ENCODE data around the gene PPDPF.
A peak's percentile ranks its signal among the peaks of the same experiment; 100 is the strongest.

The PPDPF gene

DNA sequence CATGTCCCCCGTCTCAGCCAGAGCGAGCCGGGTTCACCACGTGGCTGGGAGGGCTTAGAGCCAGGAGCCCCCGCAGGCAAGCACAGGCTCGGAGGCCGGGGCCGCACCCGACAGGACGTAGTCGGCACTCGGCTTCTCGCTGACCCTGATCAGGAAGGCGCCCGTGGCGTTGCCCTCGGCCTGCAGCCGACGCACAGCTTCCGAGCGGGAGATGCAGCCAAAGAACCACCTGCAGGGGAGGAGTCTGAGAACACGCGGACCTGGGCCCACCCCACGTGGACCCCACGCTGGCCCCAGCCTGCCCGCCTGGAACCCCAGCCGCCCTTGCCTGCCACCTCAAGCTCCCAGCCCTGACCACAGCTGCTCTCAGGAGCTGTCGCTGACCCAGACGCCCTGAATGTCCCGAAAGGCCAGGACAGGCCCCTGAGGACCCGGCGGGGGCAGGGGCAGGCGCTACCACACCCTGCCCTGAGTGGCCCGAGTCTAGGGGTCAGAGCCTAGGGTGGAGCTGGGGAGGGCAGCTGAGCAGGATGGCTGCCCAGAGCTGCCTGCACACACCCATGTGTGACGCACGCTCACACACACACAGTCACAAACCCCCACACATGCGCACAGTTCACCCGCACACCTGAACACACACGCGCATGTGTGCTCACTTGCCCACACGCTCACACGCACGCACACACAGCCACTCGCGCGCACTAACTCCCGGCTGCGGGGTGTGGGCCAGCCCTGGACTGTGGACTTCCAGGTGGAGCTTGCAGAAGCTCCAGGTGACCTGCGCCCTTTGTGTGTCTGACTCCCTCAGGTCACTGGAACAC, 14.5 kb downstream of the PPDPF start:
- no peaks in the 10 kb centered on the region for H3K27me3 Mint-ChIP-seq
- H3K27ac Mint-ChIP-seq, result no peak overlapping the region
- no peak overlapping the region for H3K4me3 Mint-ChIP-seq
- peaks cover 3% of the 10 kb centered on the region for H3K4me1 Mint-ChIP-seq
- H3K9me3 Mint-ChIP-seq, result no peaks in the 10 kb centered on the region
- no peaks in the 10 kb centered on the region for H3K36me3 Mint-ChIP-seq

GRCh38 chr20:63536241-63536977, 15.8 kb downstream of the PPDPF start:
- no peak overlapping the region for H3K27ac Mint-ChIP-seq
- H3K27me3 Mint-ChIP-seq, result no peaks in the 10 kb centered on the region
- H3K4me1 Mint-ChIP-seq, result peaks cover 3% of the 10 kb centered on the region
- no peak overlapping the region for H3K4me3 Mint-ChIP-seq
- no peaks in the 10 kb centered on the region for H3K9me3 Mint-ChIP-seq
- H3K36me3 Mint-ChIP-seq, result no peaks in the 10 kb centered on the region

DNA sequence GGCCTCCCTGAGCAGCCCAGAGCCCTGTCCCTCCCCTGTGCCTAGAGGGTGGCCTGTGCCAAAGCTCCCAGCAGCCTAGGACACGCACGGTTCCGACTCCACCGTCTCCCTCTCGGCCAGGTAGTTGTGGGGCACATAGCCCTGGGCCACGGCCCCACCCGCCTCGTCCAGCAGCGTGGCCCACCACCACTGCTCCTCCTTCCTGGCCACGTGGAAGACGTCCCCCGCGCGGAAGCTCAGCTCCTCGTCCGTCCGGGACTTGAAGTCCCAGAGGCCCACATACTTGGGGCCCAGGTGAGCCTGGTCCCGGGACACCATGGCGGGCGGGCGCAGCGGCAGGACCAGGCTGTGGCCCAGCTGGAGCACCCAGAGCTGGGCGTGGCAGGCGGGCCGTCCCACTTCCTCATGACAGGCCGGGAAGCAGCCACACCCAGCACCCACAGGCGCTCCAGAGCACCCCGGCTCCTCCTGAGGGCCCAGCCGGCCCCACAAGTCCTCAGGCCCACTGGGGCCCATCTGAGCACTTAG, 16.5 kb downstream of the PPDPF start, which contains the start of gene PTK6:
Gene PTK6 (minus strand): TSS at position 380 of the 528 bp plus-strand sequence. CDS start 62 bp downstream, at position 318.
- H3K27ac Mint-ChIP-seq, result peak within 1 kb of the TSS; percentile 89
- H3K9me3 Mint-ChIP-seq, result no peaks in the 10 kb centered on the region
- H3K36me3 Mint-ChIP-seq, result no peaks in the 10 kb centered on the region
- H3K27me3 Mint-ChIP-seq, result no peaks in the 10 kb centered on the region
- peak within 1 kb of the TSS; percentile 83 for H3K4me3 Mint-ChIP-seq
- peaks cover 3% of the 10 kb centered on the region for H3K4me1 Mint-ChIP-seq

DNA sequence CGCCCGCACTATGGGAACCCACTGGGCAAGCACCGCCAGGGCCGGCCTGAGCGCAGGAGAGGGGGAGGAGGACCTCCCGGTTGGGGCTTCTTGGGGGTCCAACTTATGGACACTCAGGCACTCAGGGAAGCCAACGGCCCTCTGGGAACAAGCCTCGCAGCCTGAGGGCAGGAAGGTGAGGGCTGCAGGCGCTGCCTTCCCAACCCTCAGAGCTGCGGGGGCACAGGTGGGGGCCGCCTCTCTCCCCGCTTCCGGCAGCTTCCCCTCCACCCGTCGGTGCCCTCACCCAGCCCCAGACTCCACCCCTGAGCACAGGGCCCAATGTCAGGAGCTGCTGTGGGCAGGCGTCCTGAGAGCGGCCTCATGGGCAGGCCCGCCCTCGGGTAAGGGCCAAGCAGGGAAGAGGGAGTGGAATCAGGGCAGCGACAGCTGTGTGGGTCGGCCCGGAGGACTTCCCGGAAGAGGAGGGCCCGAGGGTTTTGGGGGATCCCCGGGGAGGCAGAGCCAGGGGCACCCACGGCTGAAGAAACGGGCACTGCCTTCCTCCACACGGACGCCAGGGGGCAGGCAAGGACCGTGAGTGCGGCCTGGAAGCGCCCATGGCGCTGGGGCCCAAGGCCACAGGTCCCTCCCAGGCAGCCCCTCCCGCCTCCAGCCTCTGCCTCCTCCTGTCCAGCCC, 17.1 kb downstream of the PPDPF start:
- H3K27ac Mint-ChIP-seq, result peak overlapping the region; percentile 89
- H3K4me3 Mint-ChIP-seq, result peak overlapping the region; percentile 83
- no peaks in the 10 kb centered on the region for H3K9me3 Mint-ChIP-seq
- H3K4me1 Mint-ChIP-seq, result peaks cover 3% of the 10 kb centered on the region
- H3K27me3 Mint-ChIP-seq, result no peaks in the 10 kb centered on the region
- H3K36me3 Mint-ChIP-seq, result no peaks in the 10 kb centered on the region

DNA sequence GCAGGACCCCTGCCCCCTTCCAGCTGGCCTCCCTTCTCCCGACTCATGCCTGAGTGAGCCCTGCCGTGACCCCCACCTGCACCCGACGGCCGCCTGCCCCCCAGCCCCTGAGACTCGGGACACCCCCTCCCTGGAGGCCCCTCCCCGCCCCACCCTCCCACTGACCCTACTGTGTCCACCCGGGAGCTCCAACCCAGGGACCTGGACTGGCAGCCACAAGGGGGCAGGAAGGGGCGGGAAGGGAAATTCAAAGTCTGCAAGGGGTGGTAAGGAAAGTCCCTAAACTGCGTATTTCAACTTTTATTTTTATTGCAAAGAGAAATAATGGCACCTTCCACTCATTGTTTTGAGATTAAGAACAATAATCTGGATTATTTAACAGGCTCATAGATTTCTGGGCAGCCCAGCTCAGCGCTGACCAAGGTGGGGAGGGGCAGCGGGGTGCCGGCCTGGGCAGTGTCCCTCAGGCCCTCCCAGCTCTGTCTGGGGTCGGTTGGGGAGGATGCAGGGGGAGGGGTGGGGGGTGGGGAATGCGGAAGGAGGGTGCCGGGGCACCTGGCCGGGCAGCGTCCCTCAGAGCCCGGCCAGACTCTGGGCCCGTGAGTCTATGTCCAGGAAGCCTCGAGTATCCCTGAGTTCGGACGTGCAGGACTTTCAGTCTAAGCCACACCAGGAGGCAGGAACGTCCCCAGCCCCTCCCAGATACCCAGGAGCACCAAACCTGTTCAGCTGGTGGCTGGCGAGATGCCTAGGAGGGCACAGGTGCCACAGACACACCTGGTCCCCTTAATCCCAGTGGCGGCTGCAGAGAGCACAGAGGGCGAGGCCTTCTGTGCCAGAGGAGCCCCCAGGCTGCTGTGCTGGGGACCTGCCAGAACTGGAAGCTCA, 17.9 kb downstream of the PPDPF start:
- Mint-ChIP-seq H3K4me3 (peak overlapping the region; percentile 83), H3K4me1 (peaks cover 3% of the 10 kb centered on the region), H3K27ac (peak overlapping the region; percentile 89)

DNA sequence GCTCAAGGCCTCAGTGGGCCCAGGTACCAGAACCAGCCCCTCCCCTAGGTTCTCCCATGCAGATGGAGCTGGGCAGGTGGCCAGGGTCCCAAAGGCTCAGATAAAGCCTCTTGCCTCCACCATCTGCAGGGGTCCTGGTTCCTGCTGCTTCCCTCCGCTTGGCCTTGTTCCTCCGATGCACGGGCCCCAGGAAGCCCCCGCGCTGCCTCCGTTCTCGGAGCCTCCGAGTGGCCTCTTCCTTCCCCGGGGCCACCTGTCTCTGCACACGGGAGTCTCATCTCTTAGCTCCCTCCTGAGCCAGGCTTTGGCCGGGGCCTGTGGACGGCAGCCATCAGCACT, 18.5 kb downstream of the PPDPF start:
- no peak overlapping the region for H3K27ac Mint-ChIP-seq
- no peaks in the 10 kb centered on the region for H3K27me3 Mint-ChIP-seq
- H3K4me3 Mint-ChIP-seq, result no peak overlapping the region
- no peaks in the 10 kb centered on the region for H3K36me3 Mint-ChIP-seq
- H3K4me1 Mint-ChIP-seq, result peaks cover 3% of the 10 kb centered on the region
- no peaks in the 10 kb centered on the region for H3K9me3 Mint-ChIP-seq

More for the DNA sequence above, 17.9 kb downstream of the PPDPF start:
- no peaks in the 10 kb centered on the region for H3K9me3 Mint-ChIP-seq
- H3K36me3 Mint-ChIP-seq, result no peaks in the 10 kb centered on the region
- no peaks in the 10 kb centered on the region for H3K27me3 Mint-ChIP-seq

GRCh38 chr20:63539441-63540370, 19.1 kb downstream of the PPDPF start:
- Mint-ChIP-seq H3K9me3 (no peaks in the 10 kb centered on the region), H3K4me3 (no peak overlapping the region), H3K27ac (peak overlapping the region; percentile 51), H3K4me1 (peaks cover 3% of the 10 kb centered on the region), H3K27me3 (no peaks in the 10 kb centered on the region), H3K36me3 (no peaks in the 10 kb centered on the region)

DNA sequence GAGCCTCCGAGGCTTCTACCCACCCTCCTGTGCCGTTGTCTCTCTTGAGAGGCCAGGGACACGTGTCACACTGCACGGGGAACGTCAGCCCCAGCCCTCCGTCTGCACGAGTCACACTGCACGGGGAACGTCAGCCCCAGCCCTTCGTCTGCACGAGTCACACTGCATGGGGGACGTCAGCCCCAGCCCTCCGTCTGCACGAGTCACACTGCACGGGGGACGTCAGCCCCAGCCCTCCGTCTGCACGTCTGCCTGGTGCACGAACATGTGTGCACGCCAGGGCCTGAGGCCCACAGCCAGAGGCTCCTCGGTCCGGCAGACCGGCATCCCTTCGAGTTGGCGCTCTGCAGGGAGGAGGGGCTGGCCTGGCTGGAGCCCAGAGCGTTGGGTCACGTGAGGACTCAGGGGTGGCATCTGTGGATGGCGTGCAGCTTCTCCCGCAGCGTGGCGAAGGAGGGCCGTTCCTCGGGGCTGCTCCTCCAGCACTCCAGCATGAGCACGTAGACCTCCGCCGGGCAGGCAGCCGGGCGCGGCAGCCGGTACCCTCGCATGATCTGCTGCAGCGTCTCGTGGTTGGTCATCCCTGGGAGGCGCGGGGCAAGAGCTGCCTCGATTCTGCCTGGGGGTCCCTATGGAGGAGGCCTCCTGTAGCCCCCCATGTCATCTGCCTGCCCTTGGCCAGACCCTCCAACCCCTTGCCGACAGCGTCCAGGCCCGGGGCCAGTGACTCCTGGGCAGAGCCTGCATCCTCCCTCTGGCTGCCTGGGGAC, 20.0 kb downstream of the PPDPF start:
- Mint-ChIP-seq H3K27me3 (no peaks in the 10 kb centered on the region), H3K36me3 (no peaks in the 10 kb centered on the region), H3K9me3 (no peaks in the 10 kb centered on the region), H3K4me3 (no peak overlapping the region), H3K4me1 (peaks cover 7% of the 10 kb centered on the region), H3K27ac (peak overlapping the region; percentile 30)

DNA sequence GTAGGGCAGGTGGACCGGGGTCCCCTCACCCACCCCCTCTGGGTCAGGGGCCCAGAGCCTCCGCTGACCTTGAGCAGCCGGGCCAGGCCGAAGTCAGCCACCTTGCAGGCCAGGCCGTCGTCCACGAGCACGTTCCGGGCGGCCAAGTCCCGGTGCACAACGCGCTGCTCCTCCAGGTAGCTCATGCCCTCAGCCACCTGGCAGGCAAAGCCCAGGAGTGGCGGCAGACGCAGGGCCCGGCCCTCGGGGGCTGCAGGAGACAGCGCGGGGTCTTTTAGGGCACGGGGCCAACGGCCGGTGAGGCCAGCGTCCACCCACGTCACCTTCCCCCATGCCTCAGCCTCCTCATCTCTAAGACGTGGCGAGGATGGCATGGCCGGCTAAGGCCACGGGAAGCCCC, 20.8 kb downstream of the PPDPF start:
- no peaks in the 10 kb centered on the region for H3K27me3 Mint-ChIP-seq
- H3K4me1 Mint-ChIP-seq, result peaks cover 7% of the 10 kb centered on the region
- no peak overlapping the region for H3K4me3 Mint-ChIP-seq
- no peaks in the 10 kb centered on the region for H3K9me3 Mint-ChIP-seq
- no peaks in the 10 kb centered on the region for H3K36me3 Mint-ChIP-seq
- H3K27ac Mint-ChIP-seq, result no peak overlapping the region

- no peaks in the 10 kb centered on the region for H3K9me3 Mint-ChIP-seq
- no peaks in the 10 kb centered on the region for H3K36me3 Mint-ChIP-seq
- peaks cover 4% of the 10 kb centered on the region for H3K4me1 Mint-ChIP-seq
- no peak overlapping the region for H3K27ac Mint-ChIP-seq
- no peak overlapping the region for H3K4me3 Mint-ChIP-seq
- H3K27me3 Mint-ChIP-seq, result no peaks in the 10 kb centered on the region
Observed at GRCh38 chr20:63542031-63542559, 21.5 kb downstream of the PPDPF start.

DNA sequence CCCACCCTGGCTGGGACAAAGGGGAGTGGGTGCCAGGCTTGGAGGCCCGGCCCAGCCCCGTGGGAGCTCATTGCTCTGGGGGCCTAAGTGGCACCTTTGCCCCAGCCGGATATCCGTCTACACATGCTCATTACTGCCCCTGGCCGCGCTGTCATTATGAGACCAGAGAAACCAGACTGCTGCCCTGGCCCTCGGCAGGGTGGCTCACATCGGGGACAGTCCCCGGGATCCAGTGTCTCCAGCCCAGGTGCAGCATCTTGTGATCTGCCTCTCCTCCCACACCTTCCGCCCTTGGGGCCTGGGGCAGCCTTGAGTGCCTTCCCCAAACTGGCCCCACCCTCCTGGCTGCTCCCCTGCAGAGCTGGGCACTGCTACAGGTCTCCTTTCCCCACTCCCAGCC, 22.1 kb downstream of the PPDPF start:
- Mint-ChIP-seq H3K27ac (peak overlapping the region; percentile 59), H3K27me3 (no peaks in the 10 kb centered on the region), H3K9me3 (no peaks in the 10 kb centered on the region), H3K36me3 (no peaks in the 10 kb centered on the region), H3K4me3 (no peak overlapping the region), H3K4me1 (peaks cover 4% of the 10 kb centered on the region)

DNA sequence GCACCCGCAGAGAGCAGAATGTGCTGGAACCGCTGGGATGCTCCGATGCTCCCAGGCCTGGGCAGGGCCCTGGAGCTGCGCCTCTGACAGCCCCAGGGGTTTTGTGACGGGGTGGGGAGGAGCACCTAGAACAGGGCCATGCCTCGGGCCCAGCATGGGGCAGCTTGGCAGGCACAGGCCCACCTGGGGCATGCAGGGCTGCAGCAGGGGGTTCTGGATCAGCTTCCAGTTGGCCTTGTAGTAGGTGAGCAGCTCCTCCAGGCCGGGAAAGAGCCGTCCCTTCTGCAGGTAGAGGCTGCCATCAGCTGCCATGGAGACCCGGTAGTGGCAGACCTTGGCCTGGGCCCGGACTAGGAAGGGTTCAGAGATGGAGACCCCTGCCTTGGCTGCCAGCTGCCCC, 22.6 kb downstream of the PPDPF start:
- Mint-ChIP-seq H3K9me3 (no peaks in the 10 kb centered on the region), H3K36me3 (no peaks in the 10 kb centered on the region), H3K4me1 (peaks cover 4% of the 10 kb centered on the region), H3K4me3 (no peak overlapping the region), H3K27me3 (no peaks in the 10 kb centered on the region), H3K27ac (no peak overlapping the region)

DNA sequence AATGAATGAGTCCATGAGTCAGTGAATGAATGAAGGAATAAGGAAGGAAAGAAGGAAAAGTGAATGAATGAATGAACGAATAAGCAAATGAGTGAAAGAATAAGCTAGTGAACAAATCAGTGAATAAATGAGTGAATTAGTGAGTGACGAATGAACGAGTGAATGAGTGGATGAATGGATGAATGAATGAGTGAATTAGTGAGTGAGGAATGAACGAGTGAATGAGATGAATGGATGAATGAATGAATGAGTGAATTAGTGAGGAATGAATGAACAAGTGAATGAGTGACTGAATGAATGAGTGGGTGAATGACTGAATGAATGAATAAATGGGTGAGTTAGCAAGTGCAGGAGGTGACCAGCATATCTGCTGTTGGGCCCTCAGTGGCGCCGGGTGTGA, 23.2 kb downstream of the PPDPF start:
- H3K4me1 Mint-ChIP-seq, result peaks cover 4% of the 10 kb centered on the region
- no peaks in the 10 kb centered on the region for H3K27me3 Mint-ChIP-seq
- H3K4me3 Mint-ChIP-seq, result no peak overlapping the region
- H3K27ac Mint-ChIP-seq, result no peak overlapping the region
- H3K9me3 Mint-ChIP-seq, result no peaks in the 10 kb centered on the region
- H3K36me3 Mint-ChIP-seq, result no peaks in the 10 kb centered on the region

Data from activated naive CD4-positive, alpha-beta T cell treated with anti-CD3 and anti-CD28 coated beads, Interleukin-2, amount 50 U/mL, for 24 hours (primary cell).